HG03045 (cell line): ENCODE data around the gene FBXL2.
"Not testable (repeated sequence)": the region's sequence is repeated elsewhere in the genome, so short reads cannot be mapped to it uniquely, and the experiment has no call there.

ENCODE experiments used
- ATAC-seq: cut with Tn5 transposase; IDR thresholded peaks from one replicate; pipeline ENCODE4 v1.9.1; 2021; ENCODE audit warnings: mild to moderate bottlenecking, moderate library complexity; ENCODE audit not compliant: unreplicated experiment

The FBXL2 gene

GRCh38 chr3:33315826-33316225, 38.6 kb downstream of the FBXL2 start:
- no peak for ATAC-seq

- ATAC-seq = no peak
These were observed 40.9 kb downstream of the FBXL2 start for GRCh38 chr3:33317963-33318709.

GRCh38 chr3:33318710-33319380, 41.6 kb downstream of the FBXL2 start:
- ATAC-seq = no peak

GRCh38 chr3:33322412-33322811, 45.2 kb downstream of the FBXL2 start:
- ATAC-seq = no peak

GRCh38 chr3:33331414-33331813, 54.2 kb downstream of the FBXL2 start:
- ATAC-seq = no peak

- ATAC-seq = no peak
These were observed 57.1 kb downstream of the FBXL2 start for GRCh38 chr3:33334364-33334763.

GRCh38 chr3:33338936-33339465, 61.8 kb downstream of the FBXL2 start:
- ATAC-seq = not testable (repeated sequence)

GRCh38 chr3:33339758-33340157, 62.5 kb downstream of the FBXL2 start:
- no peak for ATAC-seq

- ATAC-seq = no peak
These were observed 78.4 kb downstream of the FBXL2 start for GRCh38 chr3:33355611-33356010.

GRCh38 chr3:33358172-33358781, 81.0 kb downstream of the FBXL2 start:
- ATAC-seq = no peak

GRCh38 chr3:33360136-33360825, 83.0 kb downstream of the FBXL2 start:
- no peak for ATAC-seq

- ATAC-seq = no peak
These were observed 86.0 kb downstream of the FBXL2 start for GRCh38 chr3:33363113-33363800.

- no peak for ATAC-seq
These were observed 86.8 kb downstream of the FBXL2 start for GRCh38 chr3:33364060-33364459.

GRCh38 chr3:33364531-33365128, 87.4 kb downstream of the FBXL2 start:
- ATAC-seq = no peak

GRCh38 chr3:33372218-33373081, 95.2 kb downstream of the FBXL2 start:
- no peak for ATAC-seq

GRCh38 chr3:33373082-33373437, 95.8 kb downstream of the FBXL2 start:
- no peak for ATAC-seq

GRCh38 chr3:33377489-33377888, 100.2 kb downstream of the FBXL2 start:
- ATAC-seq = no peak

GRCh38 chr3:33377931-33378330, 100.7 kb downstream of the FBXL2 start:
- no peak for ATAC-seq

GRCh38 chr3:33380653-33381052, 103.4 kb downstream of the FBXL2 start:
- ATAC-seq = no peak
